Activated T-helper 2 cell treated with anti-CD3 and anti-CD28 coated beads, Interferon-gamma antibody, Interleukin-2, Interleukin-4, amounts not matched to agents 10 μg/mL and 5 μg/mL and 100 μg/mL, durations not matched to agents 14 hours and 24 hours and 36 hours (primary cell): ENCODE results near the gene STXBP5. TPM values are rescaled to one million over a fixed set of nuclear protein-coding genes. Genes with fewer than 3 reads are reported as not detected.
"Not testable (repeated sequence)": the region's sequence is repeated elsewhere in the genome, so short reads cannot be mapped to it uniquely, and the experiment has no call there.

Source experiments
- DNase-seq: peaks from one replicate; pipeline ENCODE4 v3.0.0; 2021; ENCODE audit warnings: low spot score
- H3K27ac Mint-ChIP-seq: one replicate; pipeline ENCODE4 v1.8.0; 2021; ENCODE audit warnings: mixed read lengths
- H3K27me3 Mint-ChIP-seq: one replicate; pipeline ENCODE4 v1.8.0; 2021; ENCODE audit warnings: low read depth, mixed read lengths
- H3K36me3 Mint-ChIP-seq: one replicate; pipeline ENCODE4 v1.8.0; 2021; ENCODE audit warnings: low read depth, mixed read lengths
- H3K4me1 Mint-ChIP-seq: one replicate; pipeline ENCODE4 v1.8.0; 2021; ENCODE audit warnings: low read depth, mixed read lengths
- H3K4me3 Mint-ChIP-seq: one replicate; pipeline ENCODE4 v1.8.0; 2021; ENCODE audit warnings: low read depth, mild to moderate bottlenecking, moderate library complexity, mixed read lengths
- H3K9me3 Mint-ChIP-seq: one replicate; pipeline ENCODE4 v1.8.0; 2021; ENCODE audit warnings: mixed read lengths
- intact Hi-C: fragments of 100-400 bp; cut with micrococcal nuclease; formaldehyde crosslinking; loops from one replicate; pipeline ENCODE4 v1.15.1; 2023
- total RNA-seq: library from RNA; stranded (reverse); gene quantifications from 2 replicates; pipeline ENCODE4 v1.2.3, GENCODE V29; 2022

STXBP5 gene
- total RNA-seq, 1 donor from 2014 or later, result 21.2 TPM

DNA sequence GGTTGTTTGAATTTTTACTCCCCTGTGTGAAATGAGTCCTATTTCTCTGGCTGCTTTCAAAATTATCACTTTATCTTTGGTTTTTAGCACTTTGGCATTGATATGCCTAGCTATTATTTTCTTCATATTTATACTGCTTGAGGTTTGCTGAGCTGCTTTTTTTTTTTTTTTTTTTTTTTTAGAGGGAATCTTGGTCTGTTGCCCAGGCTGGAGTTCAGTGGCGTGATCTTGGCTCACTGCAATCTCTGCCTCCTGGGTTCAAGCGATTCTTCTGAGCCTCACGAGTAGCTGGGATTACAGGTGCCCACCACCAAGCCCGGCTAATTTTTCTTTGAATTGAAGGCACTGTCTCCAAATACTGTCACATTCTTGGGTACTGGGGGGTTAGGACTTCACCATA, 40.6 kb downstream of the STXBP5 start:
- no peaks in the 10 kb centered on the region for H3K27me3 Mint-ChIP-seq
- H3K9me3 Mint-ChIP-seq, result peaks cover 5% of the 10 kb centered on the region
- no peak for DNase-seq
- intact Hi-C loops, result no loop called here
- H3K4me1 Mint-ChIP-seq, result peaks cover 6% of the 10 kb centered on the region
- peaks cover 43% of the 10 kb centered on the region for H3K36me3 Mint-ChIP-seq
- H3K27ac Mint-ChIP-seq, result no peak overlapping the region
- H3K4me3 Mint-ChIP-seq, result no peak overlapping the region

DNA sequence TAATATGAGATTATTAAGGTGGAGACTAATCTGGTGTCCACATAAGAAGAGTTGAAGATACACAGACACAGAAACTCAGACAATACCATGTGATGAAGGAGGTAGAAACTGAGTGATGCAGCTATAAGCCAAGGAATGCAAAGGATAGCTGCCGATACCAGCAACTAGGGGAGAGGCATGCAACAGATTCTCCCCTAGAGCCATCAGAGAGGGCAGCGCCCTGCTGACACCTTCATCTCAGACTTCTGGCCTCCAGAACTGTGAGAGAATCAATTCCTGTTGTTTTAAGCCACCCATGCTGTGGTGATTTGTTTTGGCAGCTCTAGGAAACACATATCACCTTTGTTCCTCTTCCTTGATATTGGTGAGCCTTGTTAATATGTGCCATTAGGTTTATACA, 41.5 kb downstream of the STXBP5 start:
- H3K27me3 Mint-ChIP-seq, result no peaks in the 10 kb centered on the region
- intact Hi-C loops, result no loop called here
- DNase-seq, result no peak
- peaks cover 5% of the 10 kb centered on the region for H3K9me3 Mint-ChIP-seq
- H3K36me3 Mint-ChIP-seq, result peaks cover 48% of the 10 kb centered on the region
- H3K4me1 Mint-ChIP-seq, result peaks cover 6% of the 10 kb centered on the region
- no peak overlapping the region for H3K4me3 Mint-ChIP-seq
- no peak overlapping the region for H3K27ac Mint-ChIP-seq

DNA sequence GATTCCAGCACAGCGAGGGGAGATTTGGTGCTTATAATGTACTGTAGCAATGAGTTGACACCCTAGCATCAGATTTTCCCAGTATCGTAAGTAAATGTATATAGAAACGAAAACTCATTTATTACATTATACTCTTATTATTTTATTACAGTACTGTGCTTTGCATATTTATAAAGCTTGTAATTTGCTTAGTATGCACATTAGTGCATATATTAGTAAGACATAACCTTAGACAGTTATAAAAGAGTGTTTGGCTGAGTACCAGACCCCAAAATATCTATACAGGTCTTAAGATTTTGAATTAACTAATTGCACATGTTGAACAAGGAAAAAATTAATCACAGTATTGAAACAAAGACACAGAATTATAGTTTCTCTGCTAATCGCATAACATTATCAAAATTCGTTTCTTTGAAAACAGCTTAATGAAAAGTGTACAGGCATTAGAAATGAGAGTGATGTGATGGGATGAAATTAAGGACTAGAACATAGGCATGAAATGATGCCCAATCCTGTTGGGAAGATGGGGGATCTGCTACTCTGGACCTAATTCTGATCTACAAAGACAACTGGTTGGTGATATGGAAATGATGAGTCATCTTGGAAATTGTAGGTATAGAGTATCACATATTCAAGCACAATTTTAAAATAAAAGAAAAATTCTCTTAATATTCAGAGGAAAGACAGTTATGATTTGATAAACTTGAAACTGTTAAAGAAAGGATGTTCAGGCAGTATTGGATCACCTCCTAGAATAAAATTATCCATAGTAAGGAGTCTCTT, 42.8 kb downstream of the STXBP5 start:
- no peak overlapping the region for H3K4me3 Mint-ChIP-seq
- H3K36me3 Mint-ChIP-seq, result peaks cover 56% of the 10 kb centered on the region
- intact Hi-C loops, result no loop called here
- H3K9me3 Mint-ChIP-seq, result peaks cover 8% of the 10 kb centered on the region
- H3K27me3 Mint-ChIP-seq, result no peaks in the 10 kb centered on the region
- no peak overlapping the region for H3K27ac Mint-ChIP-seq
- H3K4me1 Mint-ChIP-seq, result peaks cover 6% of the 10 kb centered on the region
- no peak for DNase-seq

DNA sequence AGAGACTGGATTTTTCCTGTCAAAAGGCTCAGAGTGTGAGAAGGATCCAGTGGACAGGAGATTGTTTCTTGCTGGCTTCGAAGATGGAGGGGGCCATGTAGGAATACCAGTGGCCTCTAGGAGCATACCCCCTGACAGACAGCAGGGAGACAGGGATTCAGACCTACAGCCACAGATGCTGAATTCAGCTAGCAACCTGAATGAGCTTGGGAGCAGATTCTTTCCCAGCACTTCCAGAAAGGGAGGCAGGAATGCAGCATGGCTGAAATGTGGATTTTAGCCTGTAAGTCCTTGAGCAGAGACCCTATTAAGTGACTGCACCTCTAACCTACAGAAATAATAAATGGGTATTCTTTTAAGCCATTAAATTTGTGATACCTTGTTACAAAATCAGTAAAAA, 44.6 kb downstream of the STXBP5 start:
- intact Hi-C loops, result no loop called here
- no peak for DNase-seq
- Mint-ChIP-seq H3K9me3 (peaks cover 24% of the 10 kb centered on the region), H3K27ac (no peak overlapping the region), H3K27me3 (no peaks in the 10 kb centered on the region), H3K36me3 (peaks cover 67% of the 10 kb centered on the region), H3K4me1 (peaks cover 6% of the 10 kb centered on the region), H3K4me3 (no peak overlapping the region)

DNA sequence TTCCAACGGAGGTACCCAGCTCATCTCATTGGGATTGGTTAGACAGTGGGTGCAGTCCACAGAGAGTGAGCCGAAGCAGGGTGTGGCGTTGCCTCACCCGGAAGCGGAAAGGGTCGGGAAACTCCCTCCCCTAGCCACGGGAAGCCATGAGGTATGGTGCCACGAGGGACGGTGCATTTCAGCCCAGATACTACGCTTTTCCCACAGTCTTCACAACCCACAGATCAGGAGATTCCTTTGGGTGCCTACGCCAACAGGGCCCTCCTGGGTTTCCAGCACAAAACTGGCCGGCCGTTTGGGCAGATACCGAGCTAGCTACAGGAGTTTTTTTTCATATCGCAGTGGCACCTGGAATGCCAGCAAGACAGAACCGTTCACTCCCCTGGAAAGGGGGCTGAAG, 46.9 kb downstream of the STXBP5 start:
- no peaks in the 10 kb centered on the region for H3K27me3 Mint-ChIP-seq
- peaks cover under 1% of the 10 kb centered on the region for H3K4me1 Mint-ChIP-seq
- peaks cover 59% of the 10 kb centered on the region for H3K36me3 Mint-ChIP-seq
- no peak for DNase-seq
- H3K9me3 Mint-ChIP-seq, result peaks cover 24% of the 10 kb centered on the region
- H3K27ac Mint-ChIP-seq, result no peak overlapping the region
- intact Hi-C loops, result no loop called here
- no peak overlapping the region for H3K4me3 Mint-ChIP-seq

DNA sequence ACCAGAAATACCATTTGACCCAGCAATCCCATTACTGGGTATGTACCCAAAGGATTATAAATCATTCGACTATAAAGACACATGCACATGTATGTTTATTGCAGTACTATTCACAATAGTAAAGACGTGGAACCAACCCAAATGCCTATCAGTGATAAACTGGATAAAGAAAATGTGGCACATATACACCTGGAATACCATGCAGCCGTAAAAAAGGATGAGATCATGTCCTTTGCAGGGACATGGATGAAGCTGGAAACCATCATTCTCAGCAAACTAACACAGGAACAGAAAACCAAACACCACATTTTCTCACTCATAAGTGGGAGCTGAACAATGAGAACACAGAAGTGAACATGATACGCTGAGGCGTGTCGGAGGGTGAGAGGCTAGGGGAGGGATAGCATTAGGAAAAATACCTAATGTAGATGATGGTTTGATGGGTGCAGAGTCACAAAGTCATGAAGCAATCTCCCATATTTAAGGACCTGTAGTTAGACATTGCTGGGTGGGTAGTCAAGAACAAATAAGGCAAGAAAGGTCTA, 50.8 kb downstream of the STXBP5 start:
- H3K36me3 Mint-ChIP-seq, result peaks cover 39% of the 10 kb centered on the region
- H3K4me3 Mint-ChIP-seq, H3K27ac Mint-ChIP-seq, H3K4me1 Mint-ChIP-seq, intact Hi-C loops, H3K27me3 Mint-ChIP-seq, DNase-seq: not testable (repeated sequence)
- peaks cover 20% of the 10 kb centered on the region for H3K9me3 Mint-ChIP-seq

DNA sequence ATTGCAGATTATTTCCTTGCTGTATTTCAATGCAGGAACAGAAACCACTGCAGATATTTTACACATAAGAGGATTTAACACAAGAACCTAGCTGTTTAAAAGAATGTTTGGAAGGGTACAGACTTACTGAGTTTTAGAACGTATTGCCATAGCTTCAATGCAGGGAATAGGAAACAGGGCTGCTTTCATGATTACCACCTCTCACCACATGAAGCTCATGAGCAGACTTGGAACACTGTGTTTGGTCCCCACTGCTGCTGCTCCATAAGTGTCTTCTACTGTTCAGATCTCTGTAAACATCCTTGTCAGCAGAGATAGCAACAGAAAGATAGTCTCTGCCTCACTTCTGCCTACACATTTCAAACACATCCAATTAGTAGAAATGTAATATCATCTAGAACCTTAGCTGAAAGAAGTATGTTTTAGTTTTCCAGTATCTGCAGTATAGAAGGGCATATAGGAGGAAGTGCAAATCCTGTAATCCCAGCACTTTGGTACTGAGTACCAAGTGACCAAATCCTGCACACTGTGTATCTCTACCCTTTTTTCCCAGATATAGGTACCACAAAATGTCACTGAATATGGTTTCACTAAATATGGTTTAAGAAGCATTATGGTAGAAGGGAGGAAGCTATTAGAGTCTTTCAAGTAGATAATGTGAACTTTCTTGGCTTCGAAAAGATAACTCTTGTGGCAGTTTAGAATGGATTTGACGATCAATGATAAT, 51.9 kb downstream of the STXBP5 start:
- Mint-ChIP-seq H3K4me3 (no peak overlapping the region), H3K27ac (no peak overlapping the region), H3K27me3 (no peaks in the 10 kb centered on the region), H3K9me3 (peaks cover 20% of the 10 kb centered on the region), H3K36me3 (peaks cover 28% of the 10 kb centered on the region), H3K4me1 (no peaks in the 10 kb centered on the region)
- intact Hi-C loops, result no loop called here
- DNase-seq, result no peak

DNA sequence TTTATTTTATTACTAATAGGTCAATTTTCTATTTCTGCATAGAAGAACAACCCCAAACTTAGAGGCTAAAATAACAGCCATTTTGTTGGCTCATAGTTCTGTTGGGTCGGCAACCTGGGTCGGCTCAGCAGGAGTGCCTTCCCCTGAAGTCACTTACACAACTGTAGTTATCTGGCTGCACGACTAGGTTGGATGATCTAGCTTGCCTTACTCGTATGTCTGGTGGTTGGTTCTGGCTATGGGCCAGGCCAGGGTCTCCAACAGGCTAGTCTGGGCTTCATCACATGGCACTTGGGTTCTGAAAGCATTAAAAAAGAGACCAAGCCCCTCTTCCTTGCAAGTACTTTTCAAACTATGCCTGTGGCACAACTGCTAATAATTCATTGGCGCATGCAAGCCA, 53.5 kb downstream of the STXBP5 start:
- Mint-ChIP-seq H3K4me3 (no peak overlapping the region), H3K9me3 (peaks cover 9% of the 10 kb centered on the region), H3K4me1 (no peaks in the 10 kb centered on the region), H3K36me3 (peaks cover 11% of the 10 kb centered on the region), H3K27me3 (no peaks in the 10 kb centered on the region), H3K27ac (no peak overlapping the region)
- intact Hi-C loops, result no loop called here
- DNase-seq, result no peak

DNA sequence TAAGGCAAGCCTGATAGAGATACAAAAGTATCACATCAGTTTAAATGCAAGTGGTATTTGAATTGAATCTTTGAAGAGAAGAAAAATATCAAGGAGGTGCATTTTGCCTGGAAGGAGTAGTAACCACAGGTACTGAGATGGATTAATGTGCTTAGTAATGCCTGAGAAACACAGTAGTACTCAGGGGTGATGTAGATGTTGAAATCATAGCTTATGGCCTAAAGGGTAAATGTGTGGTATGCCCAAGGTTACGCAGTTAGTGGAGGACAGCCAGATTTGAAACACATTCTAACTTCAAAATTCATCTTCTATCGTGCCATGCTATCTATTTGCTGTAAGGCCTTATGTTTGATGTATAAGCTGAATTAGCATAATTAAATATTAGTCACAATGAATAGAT, 55.9 kb downstream of the STXBP5 start:
- no peaks in the 10 kb centered on the region for H3K4me1 Mint-ChIP-seq
- intact Hi-C loops, result no loop called here
- H3K27me3 Mint-ChIP-seq, result no peaks in the 10 kb centered on the region
- no peak overlapping the region for H3K4me3 Mint-ChIP-seq
- no peaks in the 10 kb centered on the region for H3K9me3 Mint-ChIP-seq
- no peak overlapping the region for H3K27ac Mint-ChIP-seq
- DNase-seq, result no peak
- peaks cover 13% of the 10 kb centered on the region for H3K36me3 Mint-ChIP-seq

DNA sequence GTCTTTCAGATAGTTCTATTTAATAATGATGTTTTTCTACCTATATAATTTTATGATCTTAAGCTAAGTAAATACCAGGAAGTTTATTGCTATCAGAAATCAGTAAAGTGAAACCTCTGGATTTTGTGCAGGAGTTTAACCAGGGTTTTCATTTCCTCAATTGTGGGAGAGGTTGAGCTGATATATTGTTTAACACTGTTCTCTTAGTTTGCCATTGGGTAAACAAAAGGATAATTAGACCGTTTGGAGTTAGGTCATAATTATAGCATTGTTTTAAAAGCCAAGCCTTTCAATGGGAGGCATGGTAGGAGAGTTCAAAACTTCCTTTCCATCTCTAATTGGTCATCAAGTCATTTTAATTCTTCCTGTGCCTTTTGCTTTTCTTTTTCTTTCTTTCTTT, 58.7 kb downstream of the STXBP5 start:
- no peaks in the 10 kb centered on the region for H3K27me3 Mint-ChIP-seq
- no peaks in the 10 kb centered on the region for H3K9me3 Mint-ChIP-seq
- no peak overlapping the region for H3K27ac Mint-ChIP-seq
- H3K4me1 Mint-ChIP-seq, result peaks cover 6% of the 10 kb centered on the region
- H3K4me3 Mint-ChIP-seq, result no peak overlapping the region
- intact Hi-C loops, result no loop called here
- peaks cover 37% of the 10 kb centered on the region for H3K36me3 Mint-ChIP-seq
- DNase-seq, result no peak

DNA sequence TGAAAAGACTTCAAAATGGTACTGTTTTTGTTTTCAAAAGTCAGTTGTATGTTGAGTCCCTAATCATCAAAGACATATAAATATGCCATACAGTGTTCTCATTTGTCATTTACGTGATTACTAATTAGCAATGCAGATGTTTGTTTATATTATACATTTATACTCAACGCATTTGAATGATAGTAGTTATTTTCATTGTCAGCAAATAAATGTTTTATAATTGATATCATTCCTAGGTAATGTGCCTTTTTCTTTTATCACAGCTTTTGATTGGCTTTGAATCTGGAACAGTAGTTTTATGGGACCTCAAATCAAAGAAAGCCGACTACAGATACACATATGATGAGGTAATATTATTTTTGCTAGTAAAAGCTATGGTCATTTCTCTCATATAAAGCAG, 62.6 kb downstream of the STXBP5 start:
- no peak overlapping the region for H3K27ac Mint-ChIP-seq
- no peaks in the 10 kb centered on the region for H3K27me3 Mint-ChIP-seq
- no peak overlapping the region for H3K4me3 Mint-ChIP-seq
- H3K9me3 Mint-ChIP-seq, result no peaks in the 10 kb centered on the region
- no peak for DNase-seq
- peaks cover 56% of the 10 kb centered on the region for H3K36me3 Mint-ChIP-seq
- H3K4me1 Mint-ChIP-seq, result peaks cover 15% of the 10 kb centered on the region
- intact Hi-C loops, result no loop called here

DNA sequence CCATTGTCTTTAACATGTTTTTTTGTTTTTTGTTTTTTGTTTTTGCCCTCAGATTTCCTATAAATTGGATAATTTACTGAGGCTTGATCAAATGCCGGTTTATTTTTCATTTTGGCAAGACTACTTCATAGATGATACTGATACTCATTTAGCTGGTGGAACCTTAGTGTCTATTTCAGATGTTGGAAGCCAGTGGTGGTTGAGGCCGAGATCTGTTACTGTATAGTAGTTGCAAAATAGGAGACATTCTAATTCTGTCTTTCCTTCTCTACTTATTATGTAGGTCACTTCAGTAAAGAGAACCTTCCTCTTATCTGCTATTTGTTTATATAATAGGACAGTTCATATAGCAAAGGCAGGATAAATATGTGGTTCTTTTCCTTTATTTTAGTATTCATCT, 63.4 kb downstream of the STXBP5 start:
- intact Hi-C loops, result loop anchor here (1.0 kb wide), 2 partner anchors 12 to 411 kb away; no protein-coding TSS in a partner anchor
- H3K4me3 Mint-ChIP-seq, result no peak overlapping the region
- DNase-seq, result no peak
- H3K4me1 Mint-ChIP-seq, result peaks cover 15% of the 10 kb centered on the region
- peak overlapping the region; percentile 46 for H3K27ac Mint-ChIP-seq
- H3K27me3 Mint-ChIP-seq, result no peaks in the 10 kb centered on the region
- peaks cover 61% of the 10 kb centered on the region for H3K36me3 Mint-ChIP-seq
- no peaks in the 10 kb centered on the region for H3K9me3 Mint-ChIP-seq

DNA sequence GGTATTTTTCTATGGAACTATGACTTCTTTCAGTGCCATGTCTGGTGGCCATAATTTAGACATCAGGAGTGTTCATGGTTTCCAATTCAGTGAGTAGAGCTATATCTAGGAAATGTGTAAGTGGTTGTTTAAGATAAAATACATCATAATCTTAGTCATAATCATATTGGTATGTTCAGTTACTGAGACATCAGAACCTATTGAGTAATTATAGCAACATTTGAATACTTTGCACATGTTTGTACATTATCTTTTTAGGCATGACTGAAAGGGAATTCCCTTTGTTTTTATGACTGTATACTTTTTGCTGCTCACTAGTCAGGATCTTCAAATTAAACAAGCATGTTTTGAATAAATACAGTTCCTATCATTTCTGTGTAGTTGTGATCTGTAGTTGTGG, 64.0 kb downstream of the STXBP5 start:
- Mint-ChIP-seq H3K36me3 (peaks cover 64% of the 10 kb centered on the region), H3K27ac (peak overlapping the region; percentile 77), H3K4me1 (peaks cover 15% of the 10 kb centered on the region), H3K9me3 (no peaks in the 10 kb centered on the region), H3K4me3 (no peak overlapping the region), H3K27me3 (no peaks in the 10 kb centered on the region)
- DNase-seq, result no peak
- intact Hi-C loops, result loop anchor here (1.0 kb wide), 2 partner anchors 11 to 412 kb away; no protein-coding TSS in a partner anchor
